Endothelial cell of umbilical vein (primary cell): Measurements from ENCODE around the gene SNN. TPM values are rescaled to one million over a fixed set of nuclear protein-coding genes. Genes with fewer than 3 reads are reported as not detected.

Source experiments
- BruUV-seq: library from RNA; stranded (reverse); fragments of 400-500 nt; replicated peaks from 2 replicates; lab custom pipeline; 2021; lab: Mats Ljungman, UMichigan
- CTCF ChIA-PET: fragments of 300-600, 350-600 bp; sonication (Branson Sonifier 250); formaldehyde crosslinking; loops from one replicate; lab custom pipeline; 2021; ENCODE audit warnings: antibody characterized with exemption, inconsistent platforms; lab: Charles Lee
- POLR2A ChIA-PET: fragments of 300-600, 350-600 bp; sonication (Branson Sonifier 250); formaldehyde crosslinking; loops from one replicate; lab custom pipeline; 2021; ENCODE audit warnings: antibody characterized with exemption, inconsistent platforms; lab: Charles Lee
- DNase-seq: peaks from one replicate; pipeline ENCODE4 v3.0.0-alpha.2; 2011; ENCODE audit warnings: low read depth, low spot score
- FAIRE-seq: peaks from 2 replicates; lab custom pipeline; 2011; peaks lifted over from hg19 to GRCh38; lab: Jason Lieb, UNC
- H2AFZ ChIP-seq: 2 replicates; pipeline ENCODE4 v1.6.0; 2012; ENCODE audit warnings: low read depth, low read length, control low read depth, inconsistent platforms
- H3K27ac ChIP-seq: 2 replicates; pipeline ENCODE4 v1.5.1; 2011; ENCODE audit warnings: low read depth, mild to moderate bottlenecking, control low read depth, low read length, moderate library complexity; ENCODE audit not compliant: insufficient read depth
- H3K27me3 ChIP-seq, 2 experiments: 2 replicates each; pipeline versions ENCODE4 v1.6.0 to v1.6.1; 2011; ENCODE audit warnings: low read length in 2 of 2, mixed read lengths in 1 of 2; ENCODE audit not compliant: control insufficient read depth in 2 of 2, insufficient read depth in 2 of 2
- H3K36me3 ChIP-seq, 2 experiments: 2 replicates in 1 of 2; 3 replicates in 1 of 2; pipeline ENCODE4 v1.5.1; 2011; ENCODE audit warnings: low read length in 2 of 2, mild to moderate bottlenecking in 1 of 2, moderate library complexity in 1 of 2; ENCODE audit not compliant: control insufficient read depth in 2 of 2, insufficient read depth in 2 of 2; ENCODE audit errors: extremely low read depth in 1 of 2
- H3K4me1 ChIP-seq: 3 replicates; pipeline ENCODE4 v1.5.1; 2011; ENCODE audit warnings: mild to moderate bottlenecking, low read length; ENCODE audit not compliant: control insufficient read depth, insufficient read depth; ENCODE audit errors: extremely low read depth
- H3K4me2 ChIP-seq: 2 replicates; pipeline ENCODE4 v1.6.1; 2011; ENCODE audit warnings: low read length, control low read depth, mixed read lengths; ENCODE audit not compliant: insufficient read depth
- H3K4me3 ChIP-seq, 3 experiments: fragments of 200-600 bp in 1 of 3; sonication (generic), shearing (Covaris generic) in 1 of 3; replicated peaks in 1 of 3; 2 replicates each; pipeline ENCODE4 v1.5.1; 2011 to 2016; ENCODE audit warnings: control low read depth in 3 of 3, low read length in 3 of 3, mild to moderate bottlenecking in 2 of 3, inconsistent platforms in 1 of 3, low read depth in 1 of 3, moderate library complexity in 1 of 3; ENCODE audit not compliant: insufficient read depth in 1 of 3
- H3K79me2 ChIP-seq: 2 replicates; pipeline ENCODE4 v1.6.0; 2012; ENCODE audit warnings: low read length, inconsistent platforms; ENCODE audit not compliant: control insufficient read depth, insufficient read depth
- H3K9ac ChIP-seq: replicated peaks from 2 replicates; pipeline ENCODE3; 2011; ENCODE audit warnings: low read length, control low read depth; ENCODE audit not compliant: insufficient read depth; ENCODE audit errors: extremely low read depth
- H3K9me1 ChIP-seq: replicated peaks from 3 replicates; pipeline ENCODE4 v1.6.0; 2011; ENCODE audit warnings: mild to moderate bottlenecking, low read length; ENCODE audit not compliant: control insufficient read depth, insufficient read depth; ENCODE audit errors: extremely low read depth
- H3K9me3 ChIP-seq: replicated peaks from 2 replicates; pipeline ENCODE4 v1.5.1; 2012; ENCODE audit warnings: low read length, inconsistent platforms; ENCODE audit not compliant: control insufficient read depth, insufficient read depth
- H4K20me1 ChIP-seq: replicated peaks from 2 replicates; pipeline ENCODE3; 2011; ENCODE audit warnings: mild to moderate bottlenecking, low read length; ENCODE audit not compliant: control insufficient read depth, insufficient read depth; ENCODE audit errors: extremely low read depth
- CTCF ChIP-seq, 2 donors: IDR thresholded peaks; 1 replicate in 1 of 2; 2 replicates in 1 of 2; pipeline ENCODE4 v1.5.1; 2011; ENCODE audit warnings: low read length in 2 of 2, mild to moderate bottlenecking in 2 of 2, moderate library complexity in 2 of 2, control low read depth in 1 of 2, inconsistent platforms in 1 of 2, low read depth in 1 of 2; ENCODE audit not compliant: insufficient read depth in 1 of 2; ENCODE audit errors: extremely low read depth in 1 of 2
- EZH2 ChIP-seq: IDR thresholded peaks from 2 replicates; pipeline ENCODE4 v1.6.1; 2012; ENCODE audit warnings: borderline replicate concordance, low read depth, mild to moderate bottlenecking, moderate library complexity, low read length, inconsistent platforms; ENCODE audit not compliant: severe bottlenecking
- FOS ChIP-seq: IDR thresholded peaks from 2 replicates; pipeline ENCODE4 v1.6.1; 2011; ENCODE audit warnings: mild to moderate bottlenecking, low read length, moderate library complexity, borderline replicate concordance; ENCODE audit not compliant: insufficient read depth
- GATA2 ChIP-seq: IDR thresholded peaks from 2 replicates; pipeline ENCODE4 v1.7.0; 2011; ENCODE audit warnings: low read depth, mild to moderate bottlenecking, moderate library complexity, mixed read lengths, low read length; ENCODE audit not compliant: insufficient read length, insufficient read depth
- JUN ChIP-seq: IDR thresholded peaks from 2 replicates; pipeline ENCODE4 v1.6.1; 2011; ENCODE audit warnings: borderline replicate concordance, low read depth; ENCODE audit not compliant: insufficient read length, insufficient read depth
- MAX ChIP-seq: IDR thresholded peaks from 2 replicates; pipeline ENCODE4 v1.6.1; 2011; ENCODE audit not compliant: insufficient read depth, insufficient read length
- MYC ChIP-seq: IDR thresholded peaks from one replicate; pipeline ENCODE4 v1.6.1; 2011; ENCODE audit warnings: mild to moderate bottlenecking, low read depth, low read length
- POLR2A ChIP-seq: IDR thresholded peaks from 2 replicates; pipeline ENCODE4 v1.6.1; 2012; ENCODE audit warnings: low read depth, mild to moderate bottlenecking, control low read depth, low read length
- POLR2AphosphoS5 ChIP-seq: IDR thresholded peaks from 2 replicates; pipeline ENCODE4 v1.6.1; 2012; ENCODE audit warnings: low read depth, mild to moderate bottlenecking, control low read depth, low read length, moderate library complexity; ENCODE audit not compliant: insufficient read depth
- dilution Hi-C: fragments of 300-500 bp; cut with MboI; formaldehyde crosslinking; loops from one replicate; pipeline ENCODE4 v1.15.0; 2019; ENCODE audit warnings: low sequenced_read_pairs; ENCODE audit not compliant: extremely low pct_ligation_motif_present
- intact Hi-C: fragments of 100-400 bp; cut with micrococcal nuclease; formaldehyde crosslinking; loops from one replicate; pipeline ENCODE4 v1.10.0; 2022
- polyA plus RNA-seq, 4 experiments: library from polyadenylated mRNA; depleted of rRNA in 3 of 4; stranded (reverse) in 3 of 4; unstranded in 1 of 4; fragments of >200 nt; gene quantifications; 2 replicates each; pipeline versions ENCODE4 v1.2.1 to v1.2.3, GENCODE V29; 2011 to 2012; ENCODE audit warnings: missing spikeins in 1 of 4
- total RNA-seq: library from RNA; stranded (reverse); gene quantifications from 2 replicates; pipeline ENCODE4 v1.2.3, GENCODE V29; 2021

SNN gene
- total and polyA plus RNA-seq, 2 donors (not counting 3 experiments of a cell fraction or from before 2014, with no cell fraction given) = 17.7 to 24.1 TPM

GRCh38 chr16:11691771-11692170 is 23.5 kb downstream of the SNN start:
- DNase-seq = no peak
- Histone ChIP-seq H3K9me1 (no peaks in the 10 kb centered on the region), H3K27me3 (no peaks in the 10 kb centered on the region), H3K9ac (no peak overlapping the region), H3K27ac (no peak overlapping the region), H3K4me3 (no peak overlapping the region), H4K20me1 (no peaks in the 10 kb centered on the region), H2AFZ (no peak overlapping the region), H3K36me3 (peaks cover 22 to 35% of the 10 kb centered on the region in 2 experiments), H3K9me3 (no peaks in the 10 kb centered on the region), H3K4me1 (no peaks in the 10 kb centered on the region), H3K4me2 (no peak overlapping the region), H3K79me2 (peaks cover 4% of the 10 kb centered on the region)
- TF ChIP-seq POLR2A = no peak
- TF ChIP-seq EZH2 = no peak
- no peak for TF ChIP-seq CTCF (IDR thresholded peaks at IDR 0.05; ENCODE audit: extremely low read depth in 1 of 2, insufficient read depth in 1 of 2, low read depth in 1 of 2, low read length in 2 of 2)
- TF ChIP-seq FOS = no peak
- TF ChIP-seq POLR2AphosphoS5 = no peak
- TF ChIP-seq GATA2 = no peak
- TF ChIP-seq MAX = no peak
- no peak for TF ChIP-seq MYC
- TF ChIP-seq JUN = no peak
- no peak for FAIRE-seq
- ChIA-PET POLR2A (no interaction called here), CTCF (interaction anchor here (0.9 to 3.2 kb wide), 3 partner anchors 14 to 160 kb away, joined by 3 to 16 read pairs (median 6); no protein-coding TSS in a partner anchor)
- intact Hi-C loops = no loop called here
- BruUV-seq = no TSS peak
- dilution Hi-C loops = no loop called here
